Measurements from ENCODE around the gene KDR.

The KDR gene

GRCh38 chr4:55029321-55029720, 96.1 kb downstream of the KDR start:
- no peaks in the 10 kb centered on the region for H3K79me2 ChIP-seq (ENCODE audit: insufficient read depth, low read length)
- H2AFZ ChIP-seq (ENCODE audit: low read length) = no peak overlapping the region
- H3K27me3 ChIP-seq (ENCODE audit: insufficient read depth, low read length) = no peaks in the 10 kb centered on the region
- H3K36me3 ChIP-seq (ENCODE audit: insufficient read depth, low read length) = no peaks in the 10 kb centered on the region
- no peaks in the 10 kb centered on the region for H3K4me1 ChIP-seq (ENCODE audit: insufficient read depth, low read length, severe bottlenecking)
- TF ChIP-seq CTCF (IDR thresholded peaks at IDR 0.05; ENCODE audit: low read length) (no peak), EZH2 (IDR thresholded peaks at IDR 0.05; ENCODE audit: borderline replicate concordance, low read length) (no peak)
- no peak overlapping the region for H3K27ac ChIP-seq (ENCODE audit: low read depth, low read length, poor library complexity, severe bottlenecking)
- no peaks in the 10 kb centered on the region for H3F3A ChIP-seq (ENCODE audit: insufficient read depth, low read length)
- H3K9me3 ChIP-seq (ENCODE audit: low read length) = no peaks in the 10 kb centered on the region
- no peaks in the 10 kb centered on the region for H4K20me1 ChIP-seq (ENCODE audit: insufficient read depth, low read length)
- no peak overlapping the region for H3K4me3 ChIP-seq (ENCODE audit: low read depth, low read length, poor library complexity, severe bottlenecking)
- no peak overlapping the region for H3K4me2 ChIP-seq (ENCODE audit: low read length)
- H3K9ac ChIP-seq (ENCODE audit: low read length) = no peak overlapping the region
- no peaks in the 10 kb centered on the region for H3K9me2 ChIP-seq (ENCODE audit: low read depth, low read length)

Data from OCI-LY1 (cell line).